OCI-LY3 (cell line): ENCODE results near the gene KRT14.

ENCODE experiments used
- H2AFZ ChIP-seq: fragments of 200-600, 300-600 bp; shearing (Covaris generic); 2 replicates; pipeline ENCODE4 v1.6.0; 2014; ENCODE audit warnings: antibody characterized with exemption, low read depth, low read length
- H3K27ac ChIP-seq: fragments of 200-600, 300-600 bp; sonication (generic); 2 replicates; pipeline ENCODE4 v1.5.1; 2014; ENCODE audit warnings: mild to moderate bottlenecking, low read length, moderate library complexity, mixed read lengths
- H3K27me3 ChIP-seq: fragments of 200-600, 300-600 bp; sonication (generic); 2 replicates; pipeline ENCODE4 v1.6.1; 2014; ENCODE audit warnings: low read depth, low read length, mixed read lengths
- H3K36me3 ChIP-seq: fragments of 200-600, 300-600 bp; sonication (generic); replicated peaks from 2 replicates; pipeline ENCODE3; 2014; ENCODE audit warnings: low read depth, low read length, mixed read lengths
- H3K4me1 ChIP-seq: fragments of 300-600, 200-600 bp; sonication (generic); 2 replicates; pipeline ENCODE4 v1.6.1; 2014; ENCODE audit warnings: low read length, mixed read lengths
- H3K4me2 ChIP-seq: fragments of 200-600, 300-600 bp; sonication (generic); 2 replicates; pipeline ENCODE4 v1.6.1; 2014; ENCODE audit warnings: low read length, mixed read lengths
- H3K4me3 ChIP-seq: fragments of 300-600, 200-600 bp; sonication (generic); 2 replicates; pipeline ENCODE4 v1.5.1; 2014; ENCODE audit warnings: antibody characterized with exemption, mild to moderate bottlenecking, low read length, moderate library complexity
- H3K79me2 ChIP-seq: fragments of 300-600, 200-600 bp; shearing (Covaris generic); 2 replicates; pipeline ENCODE4 v1.6.1; 2014; ENCODE audit warnings: mild to moderate bottlenecking, low read length, mixed read lengths
- H3K9ac ChIP-seq: fragments of 300-600, 200-600 bp; shearing (Covaris generic); 2 replicates; pipeline ENCODE4 v1.6.0; 2014; ENCODE audit warnings: mild to moderate bottlenecking, low read length, moderate library complexity
- H3K9me3 ChIP-seq: fragments of 200-600, 300-600 bp; shearing (Covaris generic); 2 replicates; pipeline ENCODE4 v1.6.1; 2014; ENCODE audit warnings: low read length, mixed read lengths; ENCODE audit not compliant: insufficient read depth
- H4K20me1 ChIP-seq: fragments of 200-600, 300-600 bp; sonication (generic); 2 replicates; pipeline ENCODE4 v1.6.1; 2016; ENCODE audit warnings: low read length, mixed read lengths; ENCODE audit not compliant: insufficient read depth
- CTCF ChIP-seq: fragments of 200-600, 300-600 bp; sonication (generic); IDR thresholded peaks from 2 replicates; pipeline ENCODE4 v1.5.1; 2014; ENCODE audit warnings: antibody characterized with exemption, low read length, low read depth
- EZH2phosphoT487 ChIP-seq: fragments of 200-600 bp; shearing (Covaris generic); IDR thresholded peaks from 2 replicates; pipeline ENCODE4 v1.6.1; 2018; ENCODE audit warnings: antibody characterized with exemption, mixed run types, low read depth

Gene KRT14

DNA sequence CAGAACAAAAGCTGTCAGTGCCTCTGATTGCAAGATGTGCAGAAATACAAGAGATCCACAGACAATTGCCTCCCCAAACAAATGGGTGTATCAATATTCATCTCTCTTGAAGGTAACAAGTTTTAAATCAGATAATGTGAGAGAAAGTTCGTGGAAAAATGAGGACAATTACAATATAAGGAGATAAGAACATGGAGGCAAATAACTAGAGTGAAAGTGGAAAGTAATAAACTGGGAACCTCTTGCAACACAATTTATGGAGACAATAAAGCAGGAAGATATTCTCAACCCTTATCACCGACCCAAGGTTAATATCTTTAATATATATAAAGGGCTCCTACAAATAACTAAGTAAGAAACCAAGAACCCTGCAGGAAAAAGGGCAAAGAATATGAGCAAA is 44.3 kb downstream of the KRT14 start:
- no peak overlapping the region for H2AFZ ChIP-seq
- H3K27ac ChIP-seq = no peak overlapping the region
- H4K20me1 ChIP-seq = no peaks in the 10 kb centered on the region
- H3K79me2 ChIP-seq = no peaks in the 10 kb centered on the region
- no peaks in the 10 kb centered on the region for H3K9me3 ChIP-seq
- H3K4me3 ChIP-seq = no peak overlapping the region
- no peaks in the 10 kb centered on the region for H3K27me3 ChIP-seq
- H3K4me1 ChIP-seq = peaks cover 8% of the 10 kb centered on the region; the same call in 1 of the 2 replicates
- no peak overlapping the region for H3K4me2 ChIP-seq
- H3K36me3 ChIP-seq = no peaks in the 10 kb centered on the region
- TF ChIP-seq EZH2phosphoT487 (no peak), CTCF (no peak)
- no peak overlapping the region for H3K9ac ChIP-seq

GRCh38 chr17:41540921-41541625 is 45.6 kb downstream of the KRT14 start:
- H2AFZ ChIP-seq = no peak overlapping the region

DNA sequence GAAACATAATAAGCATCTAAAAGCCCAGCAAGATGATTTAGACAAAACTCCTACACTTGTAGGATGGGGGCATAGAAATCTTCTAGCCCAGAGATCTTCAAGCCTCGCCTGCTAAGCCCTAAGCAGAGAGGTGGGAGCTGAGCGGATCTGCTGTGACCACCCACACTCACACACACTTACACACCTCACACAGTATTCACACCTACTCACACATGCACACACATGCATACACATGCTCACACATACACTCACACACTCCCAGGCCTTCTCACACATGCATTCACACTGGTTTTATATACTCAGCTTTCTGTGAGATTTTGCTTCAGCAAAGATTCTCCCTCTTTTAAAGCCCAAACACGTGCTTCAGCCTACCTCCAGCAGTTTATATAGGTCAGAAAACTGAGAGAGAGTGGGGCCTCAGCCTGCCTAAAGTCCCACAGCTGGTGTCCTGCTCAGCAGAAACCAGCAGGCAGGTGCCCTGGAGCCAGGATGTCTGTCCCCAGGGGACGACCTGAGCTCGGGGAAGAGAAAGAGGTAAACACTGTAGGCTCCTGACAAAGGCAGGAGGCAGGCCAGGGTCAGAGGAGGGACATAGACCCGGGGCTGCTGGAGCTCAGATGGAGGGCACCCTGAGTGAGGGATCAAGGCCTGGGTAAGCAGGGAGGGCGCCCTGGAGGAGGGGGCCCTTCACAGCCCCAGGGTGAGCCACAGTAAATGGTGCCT is 46.6 kb downstream of the KRT14 start:
- no peak overlapping the region for H3K4me2 ChIP-seq
- H3K4me3 ChIP-seq = no peak overlapping the region
- no peak overlapping the region for H3K9ac ChIP-seq
- no peak overlapping the region for H3K27ac ChIP-seq
- H3K4me1 ChIP-seq = peaks cover 8% of the 10 kb centered on the region; the same call in 1 of the 2 replicates
- H3K36me3 ChIP-seq = no peaks in the 10 kb centered on the region
- no peak overlapping the region for H2AFZ ChIP-seq
- no peaks in the 10 kb centered on the region for H3K27me3 ChIP-seq
- H3K9me3 ChIP-seq = no peaks in the 10 kb centered on the region
- H4K20me1 ChIP-seq = no peaks in the 10 kb centered on the region
- TF ChIP-seq CTCF = no peak
- TF ChIP-seq EZH2phosphoT487 = no peak
- H3K79me2 ChIP-seq = no peaks in the 10 kb centered on the region

More at GRCh38 chr17:41540921-41541625, 45.6 kb downstream of the KRT14 start:
- no peak overlapping the region for H3K4me2 ChIP-seq
- H3K36me3 ChIP-seq = no peaks in the 10 kb centered on the region
- no peaks in the 10 kb centered on the region for H3K79me2 ChIP-seq
- no peak for TF ChIP-seq EZH2phosphoT487
- TF ChIP-seq CTCF = no peak
- no peak overlapping the region for H3K4me3 ChIP-seq
- peaks cover 8% of the 10 kb centered on the region; the same call in 1 of the 2 replicates for H3K4me1 ChIP-seq
- no peaks in the 10 kb centered on the region for H3K9me3 ChIP-seq
- no peak overlapping the region for H3K27ac ChIP-seq
- H3K27me3 ChIP-seq = no peaks in the 10 kb centered on the region
- H3K9ac ChIP-seq = no peak overlapping the region
- no peaks in the 10 kb centered on the region for H4K20me1 ChIP-seq

- Histone ChIP-seq H3K27ac (no peak overlapping the region), H3K4me3 (no peak overlapping the region), H3K9ac (no peak overlapping the region), H2AFZ (no peak overlapping the region), H3K4me1 (peaks cover 8% of the 10 kb centered on the region; the same call in 1 of the 2 replicates), H3K4me2 (no peak overlapping the region), H3K79me2 (no peaks in the 10 kb centered on the region), H3K27me3 (no peaks in the 10 kb centered on the region), H3K36me3 (no peaks in the 10 kb centered on the region), H3K9me3 (no peaks in the 10 kb centered on the region), H4K20me1 (no peaks in the 10 kb centered on the region)
- no peak for TF ChIP-seq CTCF
Measured at GRCh38 chr17:41539071-41539492, 47.6 kb downstream of the KRT14 start.
